ENCODE data around the gene H3-3A.

H3-3A gene

DNA sequence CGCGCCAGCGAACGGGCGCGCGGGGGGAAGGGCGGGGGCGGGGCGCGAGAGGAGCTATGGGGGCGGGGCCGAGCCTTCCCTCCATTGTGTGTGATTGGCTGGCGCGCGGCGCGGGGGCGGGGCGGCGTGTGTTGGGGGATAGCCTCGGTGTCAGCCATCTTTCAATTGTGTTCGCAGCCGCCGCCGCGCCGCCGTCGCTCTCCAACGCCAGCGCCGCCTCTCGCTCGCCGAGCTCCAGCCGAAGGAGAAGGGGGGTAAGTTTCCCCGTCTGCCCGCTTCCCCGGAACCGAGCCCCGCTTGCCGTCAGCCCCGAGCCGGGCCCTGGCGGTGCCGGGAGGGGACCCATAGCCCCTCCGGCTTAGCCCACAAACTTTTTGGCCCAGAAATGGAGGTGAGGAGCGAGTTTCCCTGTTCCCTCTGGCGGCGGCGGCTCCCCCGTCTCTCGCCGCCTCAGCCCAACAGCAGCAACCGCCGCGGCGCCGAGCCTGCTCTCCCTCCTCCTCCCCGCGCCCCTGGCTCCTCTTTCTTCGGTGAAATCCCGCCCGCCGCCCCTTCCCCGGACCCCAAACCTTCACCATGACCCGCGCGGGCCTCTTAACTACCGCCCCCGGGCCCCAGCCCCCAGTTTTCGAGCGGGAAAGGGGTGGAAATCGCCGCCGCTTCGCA, at the start of gene H3-3A:
H3-3A (plus strand) TSS at position 159 of the 666 bp plus-strand sequence. CDS start 1,636 bp downstream, outside the sequence.
- peak; percentile 94 for DNase-seq (ENCODE audit: low spot score)

DNA sequence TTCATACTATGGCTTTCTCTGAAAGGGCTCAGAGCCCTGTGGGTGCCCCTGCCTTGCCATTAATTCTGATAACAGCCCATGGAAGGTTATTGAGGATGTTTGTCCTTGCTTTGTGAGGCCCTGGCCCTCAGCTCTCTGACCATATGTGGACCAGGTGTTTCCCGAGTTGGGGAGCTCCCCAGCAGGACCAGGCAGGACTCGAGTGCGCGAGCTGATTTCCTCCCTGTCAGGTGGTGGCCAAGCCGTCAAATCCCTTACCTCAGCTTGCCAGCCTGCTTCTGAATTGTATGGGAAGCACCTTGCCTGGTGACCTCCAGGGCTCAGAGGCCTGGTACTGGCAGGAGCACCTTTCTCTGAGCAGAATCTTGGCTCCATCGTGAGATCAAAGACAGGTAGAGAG, 45.4 kb upstream of the H3-3A start:
- no peak for DNase-seq (ENCODE audit: low spot score)

DNA sequence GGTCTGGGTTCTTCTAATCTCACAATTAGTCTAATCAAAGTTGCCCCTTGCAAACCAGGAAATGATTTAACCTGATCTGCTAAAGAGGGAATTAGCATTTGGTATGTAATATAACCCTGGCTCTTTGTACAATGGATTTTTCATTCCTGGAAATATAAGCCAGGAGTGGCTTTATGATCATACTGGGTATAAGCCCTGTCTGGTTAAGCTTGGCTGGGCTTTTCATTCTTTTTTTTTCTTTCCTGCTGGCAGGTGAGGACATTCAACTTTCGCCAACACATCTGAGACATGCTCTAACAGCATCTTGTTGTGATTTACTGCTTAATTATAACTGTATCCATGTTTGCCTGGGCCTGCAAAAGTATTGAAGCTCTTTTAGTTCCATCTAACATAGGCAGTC, 42.9 kb upstream of the H3-3A start:
- no peak for DNase-seq (ENCODE audit: low spot score)

DNA sequence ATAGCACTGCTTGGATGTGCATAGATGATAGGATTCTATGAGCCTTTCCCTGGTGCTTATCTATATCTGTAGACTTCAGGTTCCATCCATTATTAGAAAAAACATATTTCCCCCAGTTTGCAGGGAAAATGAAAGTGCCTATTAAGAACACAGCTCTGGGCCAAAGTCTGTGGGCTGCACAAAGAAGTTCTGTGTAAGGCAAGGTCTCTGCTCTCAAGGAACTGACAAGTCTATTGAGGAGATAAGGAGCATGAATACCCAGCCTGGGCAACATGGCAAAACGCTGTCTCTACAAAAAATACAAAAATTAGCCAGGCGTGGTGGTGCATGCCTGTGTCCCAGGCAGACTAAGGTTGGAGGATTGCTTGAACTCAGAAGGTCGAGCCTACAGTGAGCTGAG, 41.1 kb upstream of the H3-3A start:
- DNase-seq (ENCODE audit: low spot score): no peak

DNA sequence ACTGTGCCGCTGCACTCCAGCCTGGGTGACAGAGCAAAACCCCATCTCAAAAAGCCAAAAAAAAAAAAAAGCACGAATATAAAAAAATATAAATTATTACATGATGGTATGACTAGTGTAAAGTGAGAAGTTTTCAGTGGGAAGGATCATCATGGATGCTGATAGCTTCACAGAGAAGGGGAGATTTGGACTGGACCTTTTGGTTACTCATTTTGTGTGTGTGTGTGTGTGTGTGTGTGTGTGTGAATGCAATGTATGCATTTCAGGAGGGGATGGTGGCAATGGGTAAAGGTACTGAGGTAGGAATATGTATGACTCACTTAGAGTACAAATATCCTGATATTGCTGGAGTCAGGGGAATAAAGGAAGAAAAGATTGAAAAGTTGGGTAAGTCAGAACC, 40.7 kb upstream of the H3-3A start:
- no peak for DNase-seq (ENCODE audit: low spot score)

DNA sequence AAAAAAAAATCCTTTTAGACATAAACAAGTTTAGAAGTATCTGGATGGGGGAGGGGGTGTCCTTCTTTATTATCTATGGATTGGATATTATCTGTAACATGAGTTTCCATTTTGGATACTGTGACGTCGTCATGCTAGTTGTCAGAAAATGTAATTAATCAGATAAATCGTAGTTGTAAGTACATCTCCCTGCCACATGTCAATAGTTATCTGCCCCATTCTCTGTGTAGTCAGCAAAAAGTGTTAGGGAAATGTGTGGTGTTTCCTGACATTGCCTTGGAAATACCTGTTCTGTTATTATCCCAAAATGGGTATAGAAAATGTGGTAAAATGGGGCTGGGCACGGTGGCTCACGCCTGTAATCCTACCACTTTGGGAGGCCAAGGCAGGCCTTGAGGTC, 38.8 kb upstream of the H3-3A start:
- DNase-seq (ENCODE audit: low spot score): no peak

DNA sequence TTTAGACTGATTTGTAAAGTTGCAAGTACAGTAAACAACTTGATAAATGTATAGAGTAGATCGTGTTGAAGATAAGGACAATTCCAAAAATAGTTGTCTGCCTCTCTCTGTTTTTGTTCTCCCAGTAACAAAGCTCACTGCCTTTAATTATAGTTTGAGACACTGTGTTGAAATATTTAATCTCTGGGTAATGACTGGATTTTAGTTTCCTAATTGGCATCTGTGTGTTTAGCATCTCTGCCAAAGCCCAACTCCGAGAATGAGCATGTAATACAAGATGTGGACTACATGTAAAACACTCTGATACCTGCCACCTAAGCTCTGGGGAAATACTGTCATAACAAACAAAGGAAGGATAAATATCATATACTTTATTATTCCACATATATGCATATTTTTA, 35.7 kb upstream of the H3-3A start:
- DNase-seq (ENCODE audit: low spot score): no peak

DNA sequence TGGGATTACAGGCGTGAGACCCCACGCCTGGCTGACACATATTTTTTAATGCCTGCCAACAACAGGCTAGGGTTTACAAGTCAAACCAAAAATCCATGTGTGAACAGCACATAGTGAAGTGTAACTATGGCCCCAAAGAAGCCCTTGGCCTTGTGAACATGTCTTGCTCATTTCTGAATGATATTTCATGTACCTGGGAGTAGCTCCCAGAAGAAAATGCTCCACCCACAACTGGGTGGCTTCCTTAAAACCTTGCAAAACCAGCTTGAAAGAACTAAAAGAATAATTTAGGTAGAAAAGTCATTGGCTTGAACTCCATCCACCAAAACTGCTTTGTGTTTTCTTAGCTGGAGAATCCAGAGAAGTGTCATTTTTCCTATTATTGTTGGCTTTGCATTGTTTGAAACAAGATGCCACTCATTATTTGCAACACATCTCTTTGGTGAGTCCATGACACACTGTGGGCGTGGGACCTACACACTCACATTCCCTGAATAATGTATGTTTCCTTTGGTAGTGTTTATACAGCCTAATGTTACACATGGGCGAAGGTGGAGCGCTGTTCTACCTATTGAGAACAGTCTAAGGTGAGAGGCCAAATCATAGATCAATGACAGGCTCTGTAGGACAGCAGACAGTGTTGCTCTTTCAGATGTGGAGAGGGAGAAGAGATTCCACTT, 34.8 kb upstream of the H3-3A start:
- DNase-seq (ENCODE audit: low spot score): no peak

DNA sequence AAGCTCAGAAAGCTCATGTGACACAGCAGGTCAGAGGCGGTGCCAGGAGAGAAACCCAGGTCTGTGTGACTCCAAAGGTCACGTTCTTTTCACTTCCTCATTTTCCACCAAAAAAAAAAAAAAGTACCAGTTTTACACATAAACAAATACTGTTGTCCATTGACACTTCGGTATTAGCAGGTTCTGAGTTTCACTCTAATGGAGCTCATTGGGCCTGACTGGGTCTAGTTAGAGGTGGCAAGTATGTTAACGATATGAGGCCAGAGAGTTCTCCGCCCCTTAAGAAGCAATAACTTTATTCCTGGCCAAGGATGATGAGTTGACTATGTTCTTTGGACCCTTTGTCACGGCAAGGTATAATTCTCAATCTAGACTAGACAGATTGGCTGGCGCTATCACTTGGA, 33.4 kb upstream of the H3-3A start:
- peak; percentile 76 for DNase-seq (ENCODE audit: low spot score)

DNA sequence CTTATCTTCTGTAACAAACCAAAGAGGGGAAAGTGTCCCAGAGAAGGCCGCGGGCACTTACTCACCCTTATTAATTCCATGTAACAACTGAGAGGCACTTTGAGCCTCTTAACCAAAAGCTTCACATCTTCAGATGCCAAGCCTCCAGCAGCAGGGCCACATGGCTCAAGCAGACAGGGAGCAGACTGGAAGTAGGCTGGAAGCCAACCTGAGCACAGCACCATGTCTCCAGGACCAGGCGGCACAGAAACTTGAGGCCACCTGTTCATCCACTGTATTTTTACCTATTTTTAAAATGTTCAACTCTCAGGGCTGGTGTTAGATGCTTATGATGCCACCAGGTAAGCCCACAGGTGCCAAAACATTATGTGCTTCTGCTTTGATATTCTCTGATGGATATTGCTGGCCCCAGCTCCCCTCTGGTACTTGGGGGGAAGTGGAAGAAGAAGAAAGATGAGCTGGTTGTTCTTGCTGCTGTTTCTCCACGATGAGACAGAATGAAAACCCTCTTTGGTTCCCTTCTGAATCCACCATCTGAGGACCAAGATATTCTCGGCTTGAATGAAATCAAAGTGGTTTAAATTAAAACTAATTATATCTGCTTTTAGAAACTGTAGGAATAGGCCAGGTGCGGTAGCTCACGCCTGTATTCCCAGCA, 32.8 kb upstream of the H3-3A start:
- no peak for DNase-seq (ENCODE audit: low spot score)

DNA sequence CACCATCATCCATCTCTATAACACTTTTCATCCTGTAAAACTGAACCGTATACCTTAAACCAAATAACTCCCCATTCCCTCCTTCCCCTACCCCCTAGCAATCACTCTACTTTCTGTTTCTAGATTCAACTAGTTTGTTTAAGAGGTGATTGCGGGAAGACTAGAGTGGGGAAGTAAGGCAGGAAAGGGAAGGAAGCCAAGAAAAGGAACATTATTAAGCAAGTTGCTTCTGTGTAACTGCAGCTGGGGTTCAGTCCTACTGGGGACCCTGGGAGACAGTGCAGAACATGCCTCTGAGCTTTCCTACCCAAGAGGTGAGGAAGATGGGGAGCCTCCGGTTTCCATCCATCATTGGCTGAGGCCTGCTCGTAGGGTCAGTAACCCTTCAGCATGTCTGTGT, 28.9 kb upstream of the H3-3A start:
- DNase-seq (ENCODE audit: low spot score): no peak

DNA sequence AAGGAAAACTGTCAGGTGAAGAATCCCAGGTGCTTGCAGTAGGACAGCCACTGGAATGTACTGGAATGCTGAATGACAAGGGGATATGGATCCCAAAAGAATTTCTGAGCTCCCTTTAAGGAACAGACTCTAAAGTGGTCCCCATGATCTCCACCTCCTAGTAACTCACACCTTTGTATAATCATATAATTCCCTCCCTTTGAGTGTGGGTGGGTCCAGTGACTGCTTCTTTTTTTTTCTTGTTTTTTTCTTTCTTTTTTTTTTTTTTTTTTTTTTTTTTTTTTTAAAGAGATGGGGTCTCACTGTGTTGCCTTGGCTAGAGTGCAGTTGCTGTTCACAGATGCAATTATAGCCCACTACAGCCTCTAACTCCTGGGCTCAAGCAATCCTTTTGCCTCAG, 28.5 kb upstream of the H3-3A start:
- DNase-seq (ENCODE audit: low spot score): no peak

DNA sequence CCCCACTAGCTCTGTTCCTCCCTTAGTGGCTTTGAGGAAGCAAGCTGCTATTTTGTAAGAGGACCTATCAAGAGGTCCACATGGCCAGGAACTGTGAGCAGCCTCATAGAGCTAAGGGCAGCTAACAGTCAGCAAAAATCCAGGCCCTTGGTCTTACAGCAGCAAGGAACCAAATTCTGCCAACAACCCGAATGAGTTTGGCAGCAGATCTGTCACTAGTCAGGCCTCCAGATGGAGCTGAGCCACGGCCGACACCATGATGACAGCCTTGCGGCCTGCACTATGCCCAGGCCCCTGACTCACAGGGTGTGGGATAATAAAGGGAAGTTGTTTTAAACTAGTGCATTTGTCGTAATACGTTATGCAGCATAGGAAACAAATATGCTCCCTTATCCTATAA, 28.0 kb upstream of the H3-3A start:
- no peak for DNase-seq (ENCODE audit: low spot score)

DNA sequence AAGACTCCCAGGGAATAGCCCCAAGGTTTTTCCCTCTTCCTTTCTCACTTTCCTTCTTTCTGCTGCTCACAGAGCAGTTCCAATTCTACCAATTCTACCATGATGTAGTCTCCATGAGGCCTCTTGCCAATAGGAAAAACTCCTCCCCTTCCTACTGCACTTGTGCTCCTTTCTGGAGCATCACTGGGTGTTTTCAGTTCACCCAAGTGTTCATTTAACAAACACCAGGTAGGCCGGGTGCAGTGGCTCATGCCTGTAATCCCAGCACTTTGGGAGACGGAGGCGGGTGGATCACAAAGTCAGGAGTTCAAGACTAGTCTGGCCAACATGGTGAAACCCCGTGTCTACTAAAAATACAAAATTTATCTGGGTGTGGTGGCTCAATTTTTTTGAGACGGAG, 26.6 kb upstream of the H3-3A start:
- no peak for DNase-seq (ENCODE audit: low spot score)

DNA sequence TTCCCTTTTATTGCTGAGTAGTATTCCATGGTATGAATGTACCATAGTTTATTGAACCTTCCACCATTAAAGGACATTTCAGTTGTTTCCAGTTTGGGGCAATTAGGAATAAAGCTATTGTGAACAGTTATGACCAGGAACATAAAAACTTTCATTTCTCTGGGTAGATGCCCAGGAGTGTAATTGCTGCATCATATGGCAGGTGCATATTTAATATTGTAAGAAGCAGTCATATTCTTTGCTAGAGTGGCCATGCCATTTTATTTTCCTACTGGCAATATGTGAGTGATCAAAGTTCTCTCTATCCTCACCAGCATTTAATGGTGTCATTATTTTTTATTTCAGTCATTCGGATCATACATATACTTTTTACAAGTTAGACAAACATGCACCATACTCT, 23.9 kb upstream of the H3-3A start:
- no peak for DNase-seq (ENCODE audit: low spot score)

DNA sequence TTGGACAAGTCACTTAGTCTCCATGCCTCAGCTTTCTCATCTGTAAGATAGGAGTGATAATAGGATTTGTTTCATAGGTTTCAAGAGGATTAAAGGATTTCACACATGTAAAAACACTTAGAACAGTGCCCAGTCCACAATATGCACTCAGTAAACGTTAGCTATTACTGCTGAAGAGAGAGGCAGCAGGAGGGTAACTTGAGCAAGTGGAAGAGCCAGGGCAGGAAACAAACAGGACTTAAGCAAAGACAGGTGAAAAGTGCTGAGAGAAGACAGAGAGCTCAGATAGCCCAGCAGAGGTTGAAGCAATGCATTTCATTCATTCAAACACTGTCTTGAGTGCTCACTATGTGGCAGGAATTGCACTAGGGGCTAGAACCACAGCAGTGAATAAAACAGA, 21.1 kb upstream of the H3-3A start:
- no peak for DNase-seq (ENCODE audit: low spot score)

DNA sequence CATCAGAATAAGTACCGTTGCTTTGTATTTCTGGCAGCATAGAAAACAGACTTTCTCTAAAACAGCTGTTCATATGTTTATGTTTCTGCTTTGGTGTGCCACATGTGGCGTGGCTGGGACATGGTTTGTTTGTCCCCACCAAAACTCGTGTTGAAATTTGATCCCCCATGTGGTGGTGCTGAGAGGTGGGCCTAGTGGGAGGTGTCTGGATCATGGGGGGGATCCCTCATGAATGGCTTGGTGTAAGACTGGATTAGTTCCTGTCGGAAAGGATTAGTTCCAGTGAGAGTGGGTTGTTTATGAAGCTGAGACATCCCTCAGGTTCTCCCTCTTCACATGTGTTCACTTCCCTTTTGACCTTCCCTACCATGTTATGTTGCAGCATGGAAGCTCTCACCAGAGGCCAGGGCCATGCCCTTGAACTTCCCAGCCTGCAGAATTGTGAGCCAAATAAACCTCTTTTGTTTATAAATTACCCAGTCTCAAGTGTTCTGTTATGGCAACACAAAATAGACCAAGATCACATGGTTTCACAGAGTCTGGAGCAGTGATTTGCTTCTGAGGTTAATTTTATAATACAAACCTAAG, 17.9 kb upstream of the H3-3A start:
- DNase-seq (ENCODE audit: low spot score): no peak

DNA sequence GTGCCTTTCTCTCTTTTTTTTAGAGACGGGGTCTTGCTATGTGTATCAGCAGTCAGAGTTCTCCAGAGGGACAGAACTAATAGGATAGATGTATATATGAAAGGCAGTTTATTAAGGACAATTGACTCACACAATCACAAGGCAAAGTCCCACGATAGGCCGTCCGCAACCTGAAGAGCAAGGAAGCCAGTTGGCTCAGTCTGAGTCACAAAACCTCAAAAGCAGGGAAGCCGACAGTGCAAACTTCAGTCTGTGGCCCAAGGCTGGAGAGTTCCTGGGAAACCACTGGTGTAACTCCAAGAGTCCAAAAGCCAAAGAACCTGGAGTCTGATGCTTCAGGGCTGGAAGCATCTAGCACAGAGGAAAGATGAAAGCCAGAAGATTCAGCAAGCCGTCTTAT, 16.3 kb upstream of the H3-3A start:
- no peak for DNase-seq (ENCODE audit: low spot score)

DNA sequence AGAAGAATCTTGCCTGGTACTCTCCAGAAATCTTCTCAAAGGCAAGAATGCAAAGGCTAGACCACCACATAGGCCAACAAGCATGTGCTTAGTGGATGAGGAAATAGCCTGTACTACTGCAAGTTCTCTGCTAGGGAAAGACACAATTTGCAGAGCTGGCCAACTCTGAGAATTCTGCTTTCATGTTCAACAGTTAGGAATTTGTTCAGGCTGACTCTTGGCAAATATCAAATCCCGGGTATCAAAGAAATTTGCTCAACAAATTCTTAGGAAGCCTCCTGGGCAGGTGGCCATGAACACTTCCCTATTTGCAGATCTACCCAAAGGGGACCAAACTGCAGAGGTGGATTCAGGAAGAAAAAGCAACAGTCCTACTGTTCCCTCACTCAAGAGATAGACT, 15.0 kb upstream of the H3-3A start:
- DNase-seq (ENCODE audit: low spot score): no peak

DNA sequence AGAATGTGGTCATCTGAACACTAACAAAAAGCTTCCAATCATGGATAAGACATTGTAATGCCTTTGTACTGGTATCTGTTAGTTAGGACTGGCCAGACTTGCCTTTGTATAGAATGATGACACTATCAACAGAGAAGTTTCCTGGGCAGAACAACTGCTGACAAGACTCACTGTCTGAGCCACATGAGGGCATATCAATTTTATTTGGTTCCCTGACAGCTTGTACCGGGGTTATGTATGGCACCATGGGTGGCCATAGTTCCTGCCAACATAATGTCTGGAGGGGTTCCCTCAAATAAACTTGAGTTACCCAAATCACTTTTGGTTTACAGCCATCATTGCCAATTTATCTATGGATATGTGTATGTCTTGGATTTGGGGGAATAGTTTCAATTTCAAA, 13.6 kb upstream of the H3-3A start:
- no peak for DNase-seq (ENCODE audit: low spot score)

DNA sequence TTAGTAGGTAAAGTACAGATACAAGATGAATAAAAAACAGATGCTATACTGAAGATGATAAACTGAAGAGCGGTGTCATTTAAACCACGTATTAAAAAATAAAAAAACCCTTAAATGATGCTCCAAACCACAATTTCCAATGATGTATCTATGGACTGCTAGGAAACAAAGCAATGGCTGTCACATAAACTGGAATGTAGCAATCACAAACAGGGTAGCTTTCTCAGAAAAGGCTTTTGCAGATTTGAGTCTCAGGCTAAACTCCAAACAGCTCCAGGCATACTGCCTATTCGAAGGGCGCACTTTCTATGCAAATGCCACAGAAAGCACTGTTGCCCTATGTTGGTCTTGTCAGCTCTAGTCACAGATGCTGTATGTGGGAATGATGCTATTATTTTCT, 12.4 kb upstream of the H3-3A start:
- DNase-seq (ENCODE audit: low spot score): no peak

DNA sequence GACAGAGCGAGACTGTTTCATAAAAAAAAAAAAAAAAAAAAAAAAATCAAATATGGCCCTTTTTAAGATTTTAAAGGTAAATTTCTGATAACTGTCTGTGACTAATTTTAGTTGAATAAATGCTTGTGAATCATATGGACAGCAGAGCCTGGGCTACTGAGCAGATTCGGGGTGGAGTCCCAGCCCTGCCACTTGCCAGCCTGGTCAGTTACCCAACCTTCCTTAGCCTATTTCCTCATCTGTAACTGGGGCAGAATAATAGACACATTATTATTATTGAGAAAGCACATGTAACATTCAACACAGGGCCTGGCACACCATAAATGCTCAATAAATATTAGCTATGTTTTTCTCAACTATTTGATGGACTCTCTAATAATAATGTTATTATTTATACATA, 11.2 kb upstream of the H3-3A start:
- no peak for DNase-seq (ENCODE audit: low spot score)

DNA sequence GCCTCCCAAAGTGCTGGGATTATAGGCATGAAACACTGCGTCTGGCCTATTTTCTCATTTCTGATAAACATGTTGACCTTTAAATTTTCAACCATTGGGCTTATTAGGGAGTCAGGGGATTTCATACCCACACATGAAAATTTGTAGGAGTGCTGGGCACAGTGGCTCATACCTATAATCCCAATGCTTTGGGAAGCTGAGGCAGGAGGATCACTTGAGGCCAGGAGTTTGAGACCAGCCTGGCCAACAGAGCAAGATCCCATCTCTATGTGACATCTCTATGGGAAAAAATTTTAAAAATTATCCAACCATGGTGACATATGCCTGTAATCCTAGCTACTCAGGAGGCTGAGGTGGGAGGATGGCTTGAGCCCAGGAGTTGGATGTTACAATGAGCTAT, 10.5 kb upstream of the H3-3A start:
- DNase-seq (ENCODE audit: low spot score): no peak
